Measurements from ENCODE around the gene NOLC1.
"Not testable (repeated sequence)": the region's sequence is repeated elsewhere in the genome, so short reads cannot be mapped to it uniquely, and the experiment has no call there.

Gene NOLC1

GRCh38 chr10:102157224-102157623 is 5.0 kb downstream of the NOLC1 start:
- no peak for DNase-seq

- no peak for DNase-seq
Observed at GRCh38 chr10:102159051-102159597, 6.9 kb downstream of the NOLC1 start.

GRCh38 chr10:102159831-102160230 is 7.6 kb downstream of the NOLC1 start:
- no peak for DNase-seq

- no peak for DNase-seq
Observed at GRCh38 chr10:102163342-102163989, 11.3 kb downstream of the NOLC1 start.

GRCh38 chr10:102167861-102168260 is 15.7 kb downstream of the NOLC1 start:
- no peak for DNase-seq

- no peak for DNase-seq
Observed at GRCh38 chr10:102170602-102171001, 18.4 kb downstream of the NOLC1 start.

GRCh38 chr10:102172288-102172687 is 20.1 kb downstream of the NOLC1 start:
- DNase-seq, result no peak

GRCh38 chr10:102175415-102175814 is 23.2 kb downstream of the NOLC1 start:
- no peak for DNase-seq

GRCh38 chr10:102184606-102185005 is 32.4 kb downstream of the NOLC1 start:
- no peak for DNase-seq

GRCh38 chr10:102185272-102185671 is 33.1 kb downstream of the NOLC1 start:
- DNase-seq, result no peak

- peak; percentile 39 for DNase-seq
Observed at GRCh38 chr10:102185811-102186527, 33.8 kb downstream of the NOLC1 start.

- DNase-seq, result no peak
Observed at GRCh38 chr10:102188298-102188940, 36.2 kb downstream of the NOLC1 start.

GRCh38 chr10:102188941-102189898 is 37.0 kb downstream of the NOLC1 start:
- not testable (repeated sequence) for DNase-seq

GRCh38 chr10:102191956-102192355 is 39.8 kb downstream of the NOLC1 start:
- no peak for DNase-seq

- DNase-seq, result no peak
Observed at GRCh38 chr10:102195296-102195870, 43.2 kb downstream of the NOLC1 start.

- DNase-seq, result no peak
Observed at GRCh38 chr10:102196893-102197292, 44.7 kb downstream of the NOLC1 start.

- no peak for DNase-seq
Observed at GRCh38 chr10:102198027-102198426, 45.8 kb downstream of the NOLC1 start.

- no peak for DNase-seq
Observed at GRCh38 chr10:102200751-102201640, 48.8 kb downstream of the NOLC1 start.

GRCh38 chr10:102202386-102202785 is 50.2 kb downstream of the NOLC1 start:
- no peak for DNase-seq

GRCh38 chr10:102208311-102209035 is 56.3 kb downstream of the NOLC1 start:
- no peak for DNase-seq
